ENCODE results near the gene MTERF2. TPM values are rescaled to one million over a fixed set of nuclear protein-coding genes. Genes with fewer than 3 reads are reported as not detected.

MTERF2 gene
- total and polyA plus RNA-seq, 8 donors: 9.9 to 42.8 (median 14.3) TPM

Other genes starting within 250 kb of the MTERF2 start
- gene RIC8B, start 212.5 kb downstream of the MTERF2 start, total RNA-seq: 10 to 100 TPM in 3 of 6 donors, 1 to 10 TPM in 3; 7.4 to 17.5 (median 10.2) TPM
- gene RIC8B, start 212.5 kb downstream of the MTERF2 start, polyA plus RNA-seq: 1 to 10 TPM; 5.3 to 8.5 TPM
- 10 to 100 TPM; 17.5 to 34.5 (median 24.7) TPM for gene TMEM263, start 31.2 kb downstream of the MTERF2 start, total RNA-seq
- 10 to 100 TPM; 12.7 to 23.9 TPM for gene TMEM263, start 31.2 kb downstream of the MTERF2 start, polyA plus RNA-seq
- 1 to 10 TPM; 5.5 to 8.6 (median 8.1) TPM for gene CRY1, start 106.4 kb upstream of the MTERF2 start, total RNA-seq
- 10 to 100 TPM in 1 of 2 donors, 1 to 10 TPM in 1; 5.3 to 11.5 TPM for gene CRY1, start 106.4 kb upstream of the MTERF2 start, polyA plus RNA-seq

Data from pancreas (tissue), 8 donors.